NCI-H82 (cell line): ENCODE measurements around the gene EMSY.

Experiments
- DNase-seq: peaks from one replicate; lab custom pipeline; 2025; lab: John Stamatoyannopoulos, UW

The EMSY gene

GRCh38 chr11:76596652-76597051 is 151.8 kb downstream of the EMSY start:
- no peak for DNase-seq

GRCh38 chr11:76597533-76598425 is 153.0 kb downstream of the EMSY start:
- DNase-seq = no peak

GRCh38 chr11:76598426-76598839 is 153.6 kb downstream of the EMSY start:
- DNase-seq = peak; percentile 60

GRCh38 chr11:76599041-76600013 is 154.5 kb downstream of the EMSY start:
- DNase-seq = no peak

GRCh38 chr11:76600124-76600655 is 155.4 kb downstream of the EMSY start:
- DNase-seq = no peak

GRCh38 chr11:76601272-76601671 is 156.5 kb downstream of the EMSY start:
- no peak for DNase-seq

GRCh38 chr11:76601724-76602123 is 156.9 kb downstream of the EMSY start:
- peak; percentile 19 for DNase-seq

- DNase-seq = no peak
These were observed 157.6 kb downstream of the EMSY start for GRCh38 chr11:76602431-76602861.
